IPS-11a (cell line): ENCODE data around the gene HCAR1.
A peak's percentile ranks its signal among the peaks of the same experiment; 100 is the strongest.
"Not testable (repeated sequence)": the region's sequence is repeated elsewhere in the genome, so short reads cannot be mapped to it uniquely, and the experiment has no call there.

Source experiments
- H3K4me3 ChIP-seq: one replicate; pipeline ENCODE4 v1.5.1; 2013; ENCODE audit warnings: low read depth, low read length, control low read depth

The HCAR1 gene

DNA sequence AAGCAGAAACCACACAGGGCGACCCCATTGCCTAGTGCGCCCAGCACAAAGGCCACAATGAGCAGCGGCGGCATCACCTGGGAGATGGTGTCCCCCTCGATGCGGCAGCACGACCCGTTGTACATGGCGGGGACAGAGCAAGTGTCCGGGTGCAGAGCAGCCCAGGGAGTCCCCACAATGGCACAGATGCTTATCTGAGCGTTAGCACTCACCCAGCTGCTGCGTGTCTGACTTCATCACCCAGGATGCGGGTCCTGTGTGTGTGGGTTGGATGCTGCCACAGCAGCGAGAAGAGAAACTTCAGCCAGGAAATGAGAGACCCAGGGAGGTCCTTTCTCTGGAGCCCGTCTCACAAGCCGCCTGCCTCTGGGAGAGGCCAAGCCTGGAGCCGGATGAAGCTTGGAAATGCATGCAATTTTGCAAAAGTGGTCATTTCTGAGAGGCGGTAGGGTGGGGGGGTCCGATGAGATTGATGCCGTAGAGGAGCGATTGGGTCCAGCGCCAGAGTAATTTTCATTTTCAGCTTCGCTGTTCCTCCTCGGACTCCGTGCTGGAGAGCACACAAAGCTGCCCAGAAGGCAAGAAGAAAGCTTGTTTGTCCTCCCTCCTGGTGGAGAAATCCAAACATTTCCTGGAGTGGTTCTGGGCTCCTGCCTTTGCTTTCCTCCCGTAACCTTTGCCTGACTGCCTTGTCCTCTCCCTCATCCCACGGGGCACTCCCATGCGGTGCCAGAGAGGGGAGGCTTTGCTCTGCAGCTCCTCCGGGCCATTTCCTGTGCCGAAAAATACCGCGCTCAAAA, at the start of gene HCAR1:
HCAR1 (minus strand) TSS at position 630 of the 800 bp plus-strand sequence; CDS start at position 125, 505 bp downstream.
- no peak within 1 kb of the TSS for H3K4me3 ChIP-seq

- no peak overlapping the region for H3K4me3 ChIP-seq
These were observed 26.9 kb upstream of the HCAR1 start for GRCh38 chr12:122757568-122757967.

- no peak overlapping the region for H3K4me3 ChIP-seq
These were observed 24.1 kb upstream of the HCAR1 start for GRCh38 chr12:122754790-122755189.

DNA sequence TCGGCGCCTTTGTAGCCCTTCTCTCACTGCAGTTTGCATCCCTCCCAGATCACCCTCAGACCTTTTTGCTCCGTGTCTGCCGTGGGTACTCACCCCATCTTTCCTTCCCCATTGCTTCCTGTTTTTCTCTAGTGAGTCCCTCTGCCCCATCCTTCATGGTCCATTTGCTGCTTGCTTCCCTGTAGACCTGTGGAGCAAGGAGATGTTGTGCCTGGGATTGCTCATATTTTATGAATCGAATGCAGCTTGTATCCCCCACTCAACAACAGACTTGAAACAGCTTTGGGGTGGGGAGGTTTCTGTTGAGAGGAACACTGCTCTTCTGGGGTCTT, 22.6 kb upstream of the HCAR1 start:
- H3K4me3 ChIP-seq, result peak overlapping the region; percentile 80

DNA sequence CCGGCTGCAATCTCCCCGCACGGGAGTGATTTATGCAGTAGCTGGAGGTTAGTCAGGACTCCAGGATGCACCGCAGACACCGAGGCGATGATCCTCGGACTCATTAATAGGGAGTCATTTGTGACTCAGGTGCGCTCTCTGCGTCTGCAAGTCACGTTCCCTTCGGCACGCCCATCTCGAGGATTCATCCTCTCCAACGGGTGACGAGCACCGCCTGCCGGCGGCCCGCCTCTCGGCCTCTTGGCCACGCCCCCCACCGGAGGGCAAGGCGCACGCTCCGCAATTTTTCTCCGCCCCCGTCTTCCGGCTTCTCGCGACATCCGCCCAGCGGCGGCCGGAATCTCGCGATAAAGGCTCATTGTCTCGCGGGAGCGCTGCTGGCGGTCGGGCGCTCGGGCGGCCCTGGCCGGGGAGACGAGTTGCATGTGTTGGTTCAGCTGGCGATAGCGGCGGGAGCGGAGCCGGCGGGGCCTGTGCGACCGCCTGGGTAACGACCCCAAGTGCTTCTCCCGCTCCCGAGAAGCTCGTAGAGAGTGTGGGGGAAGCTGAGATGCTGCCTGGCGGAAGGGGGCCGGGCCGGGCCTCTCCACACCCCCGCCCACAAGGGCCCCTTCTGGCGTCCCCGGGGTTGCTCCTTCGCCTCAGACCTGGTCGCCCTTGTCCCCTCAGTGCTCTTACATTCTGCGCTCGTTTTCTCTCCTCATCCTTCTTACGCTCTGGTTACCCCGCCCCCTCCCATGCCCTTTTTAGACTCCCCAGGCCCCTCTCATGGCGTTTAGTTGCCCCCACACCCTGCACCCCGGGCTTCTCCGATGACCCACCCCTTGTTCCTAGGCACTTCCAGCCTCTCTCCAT, 22.0 kb upstream of the HCAR1 start, which contains the start of gene DENR:
DENR (plus strand) TSS at position 361 of the 855 bp plus-strand sequence. CDS start 878 bp downstream, outside the sequence.
- H3K4me3 ChIP-seq, result peak within 1 kb of the TSS; percentile 80

DNA sequence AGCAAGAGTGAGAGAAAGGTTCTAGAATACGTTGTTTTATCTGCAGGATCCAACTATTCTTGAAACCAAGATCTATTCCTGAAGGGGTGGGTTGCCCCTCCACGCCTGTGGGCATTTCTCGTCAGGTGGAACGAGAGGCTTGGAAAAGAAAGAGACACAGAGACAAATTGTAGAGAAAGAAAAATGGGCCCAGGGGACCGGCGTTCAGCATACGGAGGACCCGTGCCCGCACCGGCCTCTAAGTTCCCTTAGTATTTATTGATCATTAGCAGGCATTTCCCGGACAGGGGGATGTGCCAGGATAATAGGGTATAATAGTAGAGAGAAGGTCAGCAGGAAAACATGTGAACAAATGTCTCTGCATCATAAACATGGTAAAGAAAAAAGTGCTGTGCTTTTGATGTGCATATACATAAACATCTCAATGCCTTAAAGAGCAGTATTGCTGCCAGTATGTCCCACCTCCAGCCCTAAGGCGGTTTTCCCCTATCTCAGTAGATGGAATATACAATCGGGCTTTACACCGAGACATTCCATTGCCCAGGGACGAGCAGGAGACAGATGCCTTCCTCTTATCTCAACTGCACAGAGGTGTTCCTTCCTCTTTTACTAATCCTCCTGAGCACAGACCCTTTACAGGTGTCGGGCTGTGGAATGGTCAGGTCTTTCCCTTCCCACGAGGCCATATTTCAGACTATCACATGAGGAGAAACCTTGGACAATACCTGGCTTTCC, 20.3 kb upstream of the HCAR1 start:
- H3K4me3 ChIP-seq, result not testable (repeated sequence)

DNA sequence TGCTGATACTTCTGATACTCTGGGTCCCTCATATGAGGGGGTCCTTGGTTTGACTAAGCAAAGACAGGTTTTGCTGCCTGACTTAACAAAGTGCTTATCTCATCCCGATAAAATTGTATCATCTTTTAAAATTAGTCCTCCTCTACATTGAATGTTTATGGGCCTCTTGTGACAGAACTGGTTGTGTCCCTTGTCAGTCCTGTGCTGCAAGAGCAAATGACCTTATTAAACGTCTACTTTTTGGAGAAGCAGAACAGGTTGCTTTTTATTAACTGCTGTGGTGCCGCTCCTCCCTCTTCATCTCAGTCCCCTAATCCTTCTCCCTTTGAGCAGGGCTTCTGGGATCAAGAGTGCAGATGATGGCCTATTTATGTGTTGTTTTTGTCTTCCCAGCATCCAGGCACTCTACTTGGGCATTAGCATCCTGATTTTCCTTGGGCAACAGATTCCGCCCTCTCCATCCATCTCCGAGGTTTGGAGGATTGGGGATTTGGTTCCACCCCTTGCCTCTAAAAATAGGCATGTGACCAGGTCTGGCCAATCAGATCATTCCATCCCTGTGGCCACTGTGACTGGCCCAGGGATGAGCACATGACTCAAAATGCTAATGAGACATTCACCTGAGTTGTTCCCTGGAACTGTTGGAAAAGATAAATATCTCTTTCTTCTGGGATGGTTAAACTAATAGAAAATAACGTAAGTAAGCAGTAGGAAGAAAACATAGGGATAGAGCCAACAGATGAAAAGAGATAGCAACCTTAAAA, 19.1 kb upstream of the HCAR1 start:
- no peak overlapping the region for H3K4me3 ChIP-seq

DNA sequence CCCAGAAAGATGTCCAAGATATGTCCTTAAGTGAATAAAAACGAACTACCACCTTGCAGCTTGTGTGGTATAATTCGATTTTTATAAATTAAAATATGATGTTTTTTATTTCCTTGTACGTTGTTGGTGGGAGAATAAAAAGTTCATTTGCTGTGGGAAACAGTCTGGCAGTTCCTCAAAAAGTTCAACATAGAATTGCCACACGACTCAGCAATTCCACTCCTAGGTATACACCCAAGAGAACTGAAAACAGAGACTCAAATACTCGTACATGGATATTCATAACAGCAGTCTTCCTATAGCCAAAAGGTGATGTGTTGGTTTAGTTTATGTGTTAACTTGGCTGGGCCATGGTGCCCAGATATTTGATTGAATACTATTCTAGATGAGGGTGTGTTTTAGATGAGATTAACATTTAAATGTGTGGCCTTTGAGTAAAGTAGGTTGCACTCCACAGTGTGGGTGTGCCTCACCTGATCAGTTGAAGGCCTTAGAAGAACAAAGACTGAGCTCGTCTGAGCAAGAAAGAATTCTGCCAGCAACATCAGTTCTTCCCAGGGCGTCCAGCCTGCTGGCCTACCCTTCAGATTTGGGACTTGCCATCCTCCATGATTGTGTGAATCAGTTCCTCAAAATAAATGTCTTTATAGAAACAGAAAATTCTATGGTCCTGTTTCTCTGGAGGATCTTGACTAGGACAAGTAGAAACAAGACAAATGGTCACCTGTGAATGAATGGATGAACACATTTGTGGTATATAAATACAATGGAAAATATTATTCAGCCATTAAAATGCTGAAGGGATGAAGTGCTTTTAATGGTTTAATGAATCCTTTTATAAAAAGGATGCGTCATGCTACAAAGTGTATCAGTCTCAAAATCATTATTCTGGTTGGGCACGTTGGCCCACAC, 16.8 kb upstream of the HCAR1 start:
- H3K4me3 ChIP-seq, result no peak overlapping the region

- H3K4me3 ChIP-seq, result no peak overlapping the region
These were observed 13.4 kb upstream of the HCAR1 start for GRCh38 chr12:122743895-122744525.

GRCh38 chr12:122740351-122740750, 9.7 kb upstream of the HCAR1 start:
- no peak overlapping the region for H3K4me3 ChIP-seq

GRCh38 chr12:122738571-122738970, 7.9 kb upstream of the HCAR1 start:
- H3K4me3 ChIP-seq, result no peak overlapping the region

GRCh38 chr12:122732611-122733010, 2.0 kb upstream of the HCAR1 start:
- no peak overlapping the region for H3K4me3 ChIP-seq

GRCh38 chr12:122732170-122732569, 1.5 kb upstream of the HCAR1 start:
- H3K4me3 ChIP-seq, result no peak overlapping the region

DNA sequence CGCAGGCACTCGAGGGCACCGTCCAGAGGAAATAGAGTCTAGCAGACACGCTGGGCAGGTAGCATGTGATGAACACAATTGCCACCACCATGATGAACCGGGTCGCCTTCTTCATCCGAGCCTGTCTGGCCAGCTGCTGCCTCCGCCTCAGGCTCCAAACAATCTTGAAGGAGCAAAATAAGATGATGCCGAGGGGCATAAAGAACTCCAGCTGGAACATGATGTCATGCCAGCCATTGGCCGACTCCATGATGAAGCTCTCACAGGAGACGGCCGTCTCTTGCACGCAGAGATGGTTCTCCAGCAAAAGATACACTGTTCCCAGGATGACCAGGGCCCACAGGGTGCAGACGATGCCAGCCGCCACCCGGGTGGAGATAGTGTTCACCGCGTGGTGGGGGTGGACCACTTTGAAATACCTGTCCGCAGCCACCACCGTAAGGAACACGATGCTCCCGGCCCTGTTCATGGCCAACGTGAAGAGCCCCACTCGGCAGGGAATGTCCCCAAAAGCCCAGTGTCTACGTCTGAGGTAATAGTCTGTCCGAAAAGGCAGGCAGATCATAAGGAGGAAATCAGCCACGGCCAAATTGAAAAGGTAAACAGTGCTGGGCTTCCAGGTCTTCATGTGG, 945 bp downstream of the HCAR1 start:
- H3K4me3 ChIP-seq, result no peak overlapping the region

DNA sequence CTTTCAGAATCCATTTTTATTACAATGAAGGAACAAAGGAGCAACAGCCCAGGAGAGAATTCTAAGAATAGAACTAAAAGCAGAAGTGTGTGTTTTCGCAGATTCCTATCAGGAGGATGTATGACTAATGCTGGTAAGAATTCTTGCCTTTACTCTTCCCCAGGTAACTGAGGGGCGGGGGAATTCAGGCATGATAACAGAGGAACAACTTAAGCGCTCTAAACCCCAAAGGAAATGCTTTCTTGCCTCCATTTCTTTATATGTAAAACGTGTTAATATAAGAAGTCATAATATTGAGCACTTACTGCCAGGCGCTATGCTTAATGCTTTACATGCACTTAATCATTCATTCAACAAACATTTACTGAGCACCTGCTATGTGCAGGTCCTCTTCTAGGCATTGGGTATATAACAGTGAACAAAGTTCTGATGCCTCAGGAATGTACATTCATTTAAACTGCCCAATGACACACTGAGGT, 4.5 kb downstream of the HCAR1 start:
- H3K4me3 ChIP-seq, result no peak overlapping the region

GRCh38 chr12:122725452-122726079, 5.1 kb downstream of the HCAR1 start:
- H3K4me3 ChIP-seq, result no peak overlapping the region

- no peak overlapping the region for H3K4me3 ChIP-seq
These were observed 5.9 kb downstream of the HCAR1 start for GRCh38 chr12:122724641-122725243.

- H3K4me3 ChIP-seq, result no peak overlapping the region
These were observed 8.3 kb downstream of the HCAR1 start for GRCh38 chr12:122722387-122722786.
